ENCODE measurements around the gene COL5A1. TPM values are rescaled to one million over a fixed set of nuclear protein-coding genes. Genes with fewer than 3 reads are reported as not detected.

COL5A1 gene
- total RNA-seq, 1 donor from 2014 or later, result 87.7 TPM

- no peaks in the 10 kb centered on the region for H3K36me3 ChIP-seq (ENCODE audit: control insufficient read depth, insufficient read depth, low read length)
- no peaks in the 10 kb centered on the region for H3K27me3 ChIP-seq (ENCODE audit: control insufficient read depth, insufficient read depth, low read length)
- DNase-seq (ENCODE audit: low read depth), result no peak
- TF ChIP-seq CTCF (IDR thresholded peaks at IDR 0.05; ENCODE audit: insufficient read depth, low read length, poor library complexity, severe bottlenecking), result no peak
- H3K4me3 ChIP-seq (ENCODE audit: low read depth, low read length), result no peak overlapping the region
Observed at GRCh38 chr9:134626069-134626423, 15.6 kb upstream of the COL5A1 start.

- DNase-seq (ENCODE audit: low read depth), result no peak
- no peak overlapping the region for H3K4me3 ChIP-seq (ENCODE audit: low read depth, low read length)
- no peaks in the 10 kb centered on the region for H3K27me3 ChIP-seq (ENCODE audit: control insufficient read depth, insufficient read depth, low read length)
- H3K36me3 ChIP-seq (ENCODE audit: control insufficient read depth, insufficient read depth, low read length), result no peaks in the 10 kb centered on the region
- no peak for TF ChIP-seq CTCF (IDR thresholded peaks at IDR 0.05; ENCODE audit: insufficient read depth, low read length, poor library complexity, severe bottlenecking)
Observed at GRCh38 chr9:134626571-134627416, 14.8 kb upstream of the COL5A1 start.

GRCh38 chr9:134627417-134628353 is 13.9 kb upstream of the COL5A1 start:
- H3K4me3 ChIP-seq (ENCODE audit: low read depth, low read length), result no peak overlapping the region
- no peak for TF ChIP-seq CTCF (IDR thresholded peaks at IDR 0.05; ENCODE audit: insufficient read depth, low read length, poor library complexity, severe bottlenecking)
- no peak for DNase-seq (ENCODE audit: low read depth)
- H3K36me3 ChIP-seq (ENCODE audit: control insufficient read depth, insufficient read depth, low read length), result no peaks in the 10 kb centered on the region
- no peaks in the 10 kb centered on the region for H3K27me3 ChIP-seq (ENCODE audit: control insufficient read depth, insufficient read depth, low read length)

- H3K27me3 ChIP-seq (ENCODE audit: control insufficient read depth, insufficient read depth, low read length), result no peaks in the 10 kb centered on the region
- TF ChIP-seq CTCF (IDR thresholded peaks at IDR 0.05; ENCODE audit: insufficient read depth, low read length, poor library complexity, severe bottlenecking), result no peak
- no peaks in the 10 kb centered on the region for H3K36me3 ChIP-seq (ENCODE audit: control insufficient read depth, insufficient read depth, low read length)
- DNase-seq (ENCODE audit: low read depth), result no peak
- H3K4me3 ChIP-seq (ENCODE audit: low read depth, low read length), result no peak overlapping the region
Observed at GRCh38 chr9:134628354-134628736, 13.3 kb upstream of the COL5A1 start.

DNA sequence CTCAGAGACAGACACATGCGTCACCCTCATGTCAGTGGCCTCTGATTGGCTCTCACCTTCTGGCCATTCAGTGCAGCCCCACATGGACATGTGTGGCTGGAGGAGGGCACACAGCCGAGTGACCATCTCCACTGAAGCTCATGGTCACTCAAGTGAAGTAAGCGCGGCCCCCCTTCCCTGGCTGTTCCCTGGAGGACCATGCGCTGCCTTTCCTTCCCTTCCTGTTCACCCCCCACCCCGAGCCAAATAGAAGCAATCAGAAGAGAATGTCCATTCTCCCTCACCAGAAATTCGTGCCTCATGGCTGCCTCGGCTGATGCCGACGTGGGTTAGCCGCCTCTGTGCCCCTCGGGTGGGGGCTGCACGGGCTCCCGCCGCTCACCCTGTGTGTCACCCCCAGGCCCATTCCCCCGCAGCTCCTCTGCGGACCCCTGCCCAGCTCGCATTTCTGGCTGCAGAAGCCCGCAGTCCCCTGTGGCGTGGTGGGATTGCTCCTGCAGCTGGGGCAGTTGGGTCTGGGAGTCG is 12.5 kb upstream of the COL5A1 start:
- no peak for DNase-seq (ENCODE audit: low read depth)
- no peak for TF ChIP-seq CTCF (IDR thresholded peaks at IDR 0.05; ENCODE audit: insufficient read depth, low read length, poor library complexity, severe bottlenecking)
- H3K36me3 ChIP-seq (ENCODE audit: control insufficient read depth, insufficient read depth, low read length), result no peaks in the 10 kb centered on the region
- no peak overlapping the region for H3K4me3 ChIP-seq (ENCODE audit: low read depth, low read length)
- H3K27me3 ChIP-seq (ENCODE audit: control insufficient read depth, insufficient read depth, low read length), result no peaks in the 10 kb centered on the region

All from kidney epithelial cell (primary cell).